Stimulated activated naive CD8-positive, alpha-beta T cell treated with anti-CD3 and anti-CD28 coated beads, Interleukin-15, amount 100 ng/mL, for 72 hours (primary cell): ENCODE measurements around the gene NOSTRIN.
"Not testable (repeated sequence)": the region's sequence is repeated elsewhere in the genome, so short reads cannot be mapped to it uniquely, and the experiment has no call there.

Experiments used
- ATAC-seq: fragments of 150-1000 bp; cut with Tn5 transposase; 2 replicates; pipeline ENCODE4 v1.10.0; 2021; ENCODE audit warnings: mild to moderate bottlenecking, moderate library complexity
- DNase-seq, 2 donors: peaks; one replicate each; pipeline ENCODE4 v3.0.0; 2021 to 2022
- H3K27ac Mint-ChIP-seq, 2 donors: one replicate each; pipeline ENCODE4 v1.8.0; 2022; ENCODE audit warnings: mild to moderate bottlenecking in 2 of 2, mixed read lengths in 2 of 2, moderate library complexity in 2 of 2
- H3K27me3 Mint-ChIP-seq: one replicate; pipeline ENCODE4 v1.8.0; 2022; ENCODE audit warnings: mixed read lengths
- H3K4me1 Mint-ChIP-seq: one replicate; pipeline ENCODE4 v1.8.0; 2022; ENCODE audit warnings: mild to moderate bottlenecking, mixed read lengths
- H3K4me3 Mint-ChIP-seq, 2 donors: one replicate each; pipeline ENCODE4 v1.8.0; 2022; ENCODE audit warnings: mild to moderate bottlenecking in 2 of 2, mixed read lengths in 2 of 2, moderate library complexity in 1 of 2
- H3K9me3 Mint-ChIP-seq, 2 donors: one replicate each; pipeline ENCODE4 v1.8.0; 2022; ENCODE audit warnings: mixed read lengths in 2 of 2

Gene NOSTRIN

DNA sequence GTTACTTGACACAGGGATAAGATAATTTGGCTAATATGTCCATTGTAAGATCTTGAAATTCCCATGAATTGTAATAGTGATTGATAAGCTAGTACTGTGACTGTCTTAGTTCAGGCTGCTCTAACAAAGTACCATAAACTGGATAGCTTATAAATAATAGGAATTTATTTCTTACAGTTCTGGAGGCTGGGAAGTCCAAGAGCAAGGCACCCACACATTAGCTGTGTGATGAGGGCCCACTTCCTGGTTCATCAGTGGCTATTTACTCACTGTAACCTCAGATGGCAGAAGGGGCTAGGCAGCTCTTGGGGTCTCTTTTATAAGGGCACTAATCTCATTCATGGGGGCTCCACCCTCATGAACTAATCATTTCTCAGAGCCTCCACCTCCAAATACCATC is 28.5 kb downstream of the NOSTRIN start:
- Mint-ChIP-seq H3K4me1 (no peaks in the 10 kb centered on the region), H3K4me3 (no peak overlapping the region), H3K27me3 (no peaks in the 10 kb centered on the region), H3K27ac (no peak overlapping the region), H3K9me3 (no peaks in the 10 kb centered on the region)
- DNase-seq (no peak), ATAC-seq (no peak)

GRCh38 chr2:168831662-168832061 is 29.2 kb downstream of the NOSTRIN start:
- Mint-ChIP-seq H3K4me1 (no peaks in the 10 kb centered on the region), H3K27me3 (no peaks in the 10 kb centered on the region), H3K27ac (no peak overlapping the region), H3K4me3 (no peak overlapping the region), H3K9me3 (no peaks in the 10 kb centered on the region)
- ATAC-seq (no peak), DNase-seq (no peak)

DNA sequence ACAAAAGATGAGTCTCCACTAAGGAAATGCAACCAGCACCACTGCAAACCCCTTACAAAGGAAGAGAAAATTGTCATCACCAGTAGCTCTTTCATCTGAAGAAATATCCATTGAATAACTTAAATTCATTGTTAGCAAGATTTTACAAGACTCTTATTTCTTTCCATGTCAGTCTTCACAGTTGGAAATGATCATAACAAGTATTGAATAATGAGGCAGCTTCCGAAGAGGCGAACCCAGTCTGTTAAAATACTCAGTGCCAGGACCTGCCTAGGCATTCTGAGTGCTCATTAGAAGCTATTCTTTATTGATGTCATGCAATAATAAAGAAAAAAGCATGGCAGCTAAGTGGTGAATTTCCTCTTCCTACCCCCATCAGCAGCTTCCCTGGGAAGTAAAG is 33.5 kb downstream of the NOSTRIN start:
- H3K4me1 Mint-ChIP-seq: no peaks in the 10 kb centered on the region
- ATAC-seq (no peak), DNase-seq (no peak)
- no peaks in the 10 kb centered on the region for H3K27me3 Mint-ChIP-seq
- no peak overlapping the region for H3K4me3 Mint-ChIP-seq
- H3K27ac Mint-ChIP-seq: no peak overlapping the region
- peaks cover 0 to 4% of the 10 kb centered on the region in 2 donors for H3K9me3 Mint-ChIP-seq

GRCh38 chr2:168841445-168841844 is 39.0 kb downstream of the NOSTRIN start:
- ATAC-seq: no peak
- Mint-ChIP-seq H3K27ac (no peak overlapping the region), H3K4me1 (no peaks in the 10 kb centered on the region)

DNA sequence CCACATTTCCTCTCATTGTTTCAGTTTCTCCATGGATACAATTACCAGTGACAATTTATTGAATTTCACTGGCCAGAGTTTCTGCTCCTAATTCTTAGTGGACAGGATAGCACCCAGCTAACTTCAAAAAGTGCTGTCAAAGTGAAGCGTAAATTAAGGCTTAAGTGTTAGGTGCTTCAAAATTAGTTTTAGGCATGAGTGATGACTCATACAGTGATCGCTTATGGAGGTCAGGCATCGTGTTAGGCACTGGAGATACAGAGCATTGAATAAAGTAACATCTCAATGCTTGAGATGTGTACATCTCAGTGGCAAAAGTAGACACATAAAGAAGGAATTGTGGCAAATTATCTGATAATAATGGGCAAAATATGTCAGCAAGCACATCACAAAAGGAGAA is 40.8 kb downstream of the NOSTRIN start:
- H3K4me3 Mint-ChIP-seq: no peak overlapping the region
- DNase-seq: no peak

More at GRCh38 chr2:168841445-168841844, 39.0 kb downstream of the NOSTRIN start:
- Mint-ChIP-seq H3K9me3 (peaks cover 0 to 4% of the 10 kb centered on the region in 2 donors), H3K27me3 (no peaks in the 10 kb centered on the region), H3K4me3 (no peak overlapping the region)
- DNase-seq: no peak

GRCh38 chr2:168848225-168848624 is 45.8 kb downstream of the NOSTRIN start:
- no peaks in the 10 kb centered on the region for H3K4me1 Mint-ChIP-seq
- no peak overlapping the region for H3K4me3 Mint-ChIP-seq
- H3K27me3 Mint-ChIP-seq: no peaks in the 10 kb centered on the region
- no peak for ATAC-seq
- no peak overlapping the region for H3K27ac Mint-ChIP-seq
- no peak for DNase-seq
- no peaks in the 10 kb centered on the region for H3K9me3 Mint-ChIP-seq

More for the DNA sequence above, 40.8 kb downstream of the NOSTRIN start:
- Mint-ChIP-seq H3K27ac (no peak overlapping the region), H3K4me1 (no peaks in the 10 kb centered on the region), H3K9me3 (peaks cover 0 to 4% of the 10 kb centered on the region in 2 donors), H3K27me3 (no peaks in the 10 kb centered on the region)
- no peak for ATAC-seq

DNA sequence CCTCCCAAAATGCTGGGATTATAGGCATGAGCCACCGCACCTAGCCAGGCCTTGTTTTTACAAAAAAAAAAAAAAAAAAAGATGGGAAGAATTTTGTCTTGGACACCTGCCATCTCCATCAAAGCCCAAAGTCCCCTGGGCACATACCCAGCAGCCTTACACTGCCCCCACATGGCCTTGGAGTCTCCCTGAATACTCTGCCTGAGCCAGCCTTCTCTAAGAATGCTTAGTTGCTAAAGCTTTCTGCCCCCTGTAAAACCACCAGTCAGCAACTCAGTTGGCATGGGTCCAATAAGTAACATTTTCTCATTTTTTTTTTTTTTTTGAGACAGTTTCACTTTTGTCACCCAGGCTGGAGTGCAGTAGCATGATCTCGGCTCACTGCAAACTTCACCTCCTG is 47.2 kb downstream of the NOSTRIN start:
- Mint-ChIP-seq H3K27me3 (no peaks in the 10 kb centered on the region), H3K4me3 (no peak overlapping the region), H3K27ac (no peak overlapping the region), H3K9me3 (peaks cover 0 to 2% of the 10 kb centered on the region in 2 donors), H3K4me1 (no peaks in the 10 kb centered on the region)
- ATAC-seq (peak; percentile 69), DNase-seq (no peak)

DNA sequence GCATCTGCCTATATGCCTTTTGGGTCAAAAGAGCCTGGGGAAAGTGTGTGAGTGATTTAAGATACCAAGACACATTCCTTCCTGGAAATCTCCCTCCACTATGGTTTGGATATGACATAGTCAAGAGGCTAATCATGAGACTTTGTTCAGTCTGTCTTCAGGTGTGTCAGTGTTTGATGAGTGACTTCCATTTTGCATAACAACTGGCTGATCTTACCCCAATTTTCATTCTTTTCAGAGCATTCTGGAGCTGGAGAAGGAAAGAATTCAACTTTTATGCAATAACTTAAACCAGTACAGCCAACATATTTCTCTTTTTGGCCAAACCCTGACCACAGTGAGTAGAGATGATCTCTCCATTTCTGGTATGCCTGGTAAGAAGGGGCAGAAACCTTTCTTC is 48.4 kb downstream of the NOSTRIN start:
- no peak for DNase-seq
- Mint-ChIP-seq H3K4me1 (no peaks in the 10 kb centered on the region), H3K27me3 (no peaks in the 10 kb centered on the region), H3K9me3 (peaks cover 0 to 4% of the 10 kb centered on the region in 2 donors), H3K27ac (no peak overlapping the region), H3K4me3 (no peak overlapping the region)
- no peak for ATAC-seq

DNA sequence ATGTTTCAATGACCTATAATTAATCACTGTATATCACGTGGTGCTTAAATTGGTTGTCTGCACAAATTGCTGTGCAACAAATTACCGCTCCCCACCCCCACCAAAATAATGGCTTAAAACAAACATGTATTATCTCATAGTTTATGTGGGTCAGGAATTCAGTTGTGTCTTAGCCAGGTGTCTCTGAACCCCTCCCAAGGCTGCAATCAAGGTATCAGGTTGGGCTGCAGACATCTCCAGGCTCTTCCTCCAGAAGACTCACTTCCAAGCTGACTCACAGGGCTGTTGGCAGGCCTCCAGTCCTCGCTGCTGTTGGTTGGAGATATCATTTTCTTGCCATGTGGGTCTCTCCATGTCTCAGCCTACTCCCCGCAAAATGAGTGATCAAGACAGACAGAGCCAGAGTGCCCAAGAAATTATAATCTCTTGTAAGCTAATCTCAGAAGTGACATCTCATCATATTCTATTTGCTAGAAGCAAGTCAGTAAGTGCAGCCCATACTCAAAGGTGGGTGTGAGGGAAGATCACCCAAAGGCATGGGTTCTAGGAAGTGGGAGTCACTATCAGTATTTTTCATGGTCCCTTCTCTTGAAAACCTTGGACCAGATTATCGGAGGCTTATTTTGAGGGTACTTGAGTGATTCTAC is 49.4 kb downstream of the NOSTRIN start:
- no peaks in the 10 kb centered on the region for H3K4me1 Mint-ChIP-seq

GRCh38 chr2:168852481-168852880 is 50.0 kb downstream of the NOSTRIN start:
- no peak for ATAC-seq

More for the DNA sequence above, 49.4 kb downstream of the NOSTRIN start:
- Mint-ChIP-seq H3K27ac (no peak overlapping the region), H3K9me3 (peaks cover 0 to 4% of the 10 kb centered on the region in 2 donors), H3K4me3 (no peak overlapping the region), H3K27me3 (no peaks in the 10 kb centered on the region)
- ATAC-seq (no peak), DNase-seq (no peak)

GRCh38 chr2:168853471-168853870 is 51.0 kb downstream of the NOSTRIN start:
- ATAC-seq (no peak), DNase-seq (no peak)
- no peaks in the 10 kb centered on the region for H3K27me3 Mint-ChIP-seq
- H3K9me3 Mint-ChIP-seq: peaks cover 0 to 4% of the 10 kb centered on the region in 2 donors
- no peak overlapping the region for H3K27ac Mint-ChIP-seq
- H3K4me1 Mint-ChIP-seq: no peaks in the 10 kb centered on the region
- no peak overlapping the region for H3K4me3 Mint-ChIP-seq

More at GRCh38 chr2:168852481-168852880, 50.0 kb downstream of the NOSTRIN start:
- Mint-ChIP-seq H3K27ac (no peak overlapping the region), H3K9me3 (peaks cover 0 to 4% of the 10 kb centered on the region in 2 donors), H3K4me3 (no peak overlapping the region), H3K27me3 (no peaks in the 10 kb centered on the region), H3K4me1 (no peaks in the 10 kb centered on the region)
- no peak for DNase-seq

DNA sequence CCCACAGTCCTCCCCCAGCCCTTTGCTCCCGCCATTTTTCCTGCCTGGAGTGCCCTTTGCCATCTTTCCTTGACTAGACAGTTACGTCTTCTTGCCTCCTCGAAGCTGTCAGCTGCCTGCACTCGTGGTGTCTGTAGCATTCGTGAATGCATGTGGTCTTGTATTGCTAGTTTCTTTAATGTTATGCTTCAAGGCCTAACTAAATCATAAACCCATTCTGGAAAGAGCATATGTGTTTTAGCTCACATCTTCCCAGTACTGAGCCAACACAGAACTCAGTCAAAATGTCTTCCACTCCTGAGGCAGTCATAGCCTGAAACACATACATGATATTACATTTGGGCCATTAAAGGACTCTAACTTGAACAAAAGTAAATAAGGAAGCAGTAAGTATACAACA is 52.2 kb downstream of the NOSTRIN start:
- no peak for ATAC-seq
- DNase-seq: no peak
- H3K4me3 Mint-ChIP-seq: no peak overlapping the region
- H3K27me3 Mint-ChIP-seq: no peaks in the 10 kb centered on the region
- no peaks in the 10 kb centered on the region for H3K4me1 Mint-ChIP-seq
- H3K9me3 Mint-ChIP-seq: peaks cover 0 to 4% of the 10 kb centered on the region in 2 donors
- no peak overlapping the region for H3K27ac Mint-ChIP-seq

- no peak overlapping the region for H3K4me3 Mint-ChIP-seq
- no peaks in the 10 kb centered on the region for H3K27me3 Mint-ChIP-seq
- H3K9me3 Mint-ChIP-seq: peaks cover 0 to 4% of the 10 kb centered on the region in 2 donors
- no peak overlapping the region for H3K27ac Mint-ChIP-seq
- H3K4me1 Mint-ChIP-seq: no peaks in the 10 kb centered on the region
- ATAC-seq (no peak), DNase-seq (no peak)
These were observed 53.2 kb downstream of the NOSTRIN start for GRCh38 chr2:168855601-168856000.

DNA sequence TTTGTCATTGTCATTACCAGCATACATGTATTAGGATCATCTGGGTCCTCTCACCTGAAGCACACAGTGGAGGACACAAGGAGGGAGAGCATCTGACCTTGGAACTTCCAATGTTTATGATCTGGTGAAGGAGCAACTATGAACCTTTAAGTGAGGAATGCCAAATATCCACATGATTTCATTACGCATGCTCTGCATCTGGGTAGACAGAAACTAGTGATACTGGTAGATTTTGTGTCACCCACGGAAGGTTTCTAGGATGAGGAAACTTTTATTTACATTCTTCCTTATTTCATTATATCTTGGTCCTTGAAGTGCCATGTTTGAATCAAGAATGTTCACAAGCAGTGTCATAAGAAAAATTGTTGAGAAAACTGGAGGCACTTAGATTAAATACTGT is 55.7 kb downstream of the NOSTRIN start:
- Mint-ChIP-seq H3K9me3 (peaks cover 0 to 4% of the 10 kb centered on the region in 2 donors), H3K27me3 (no peaks in the 10 kb centered on the region), H3K27ac (no peak overlapping the region), H3K4me1 (no peaks in the 10 kb centered on the region), H3K4me3 (no peak overlapping the region)
- no peak for ATAC-seq
- no peak for DNase-seq

GRCh38 chr2:168867164-168867563 is 64.7 kb downstream of the NOSTRIN start:
- not testable (repeated sequence) for ATAC-seq, H3K4me3 Mint-ChIP-seq, H3K4me1 Mint-ChIP-seq, H3K27me3 Mint-ChIP-seq, H3K9me3 Mint-ChIP-seq, H3K27ac Mint-ChIP-seq, DNase-seq

DNA sequence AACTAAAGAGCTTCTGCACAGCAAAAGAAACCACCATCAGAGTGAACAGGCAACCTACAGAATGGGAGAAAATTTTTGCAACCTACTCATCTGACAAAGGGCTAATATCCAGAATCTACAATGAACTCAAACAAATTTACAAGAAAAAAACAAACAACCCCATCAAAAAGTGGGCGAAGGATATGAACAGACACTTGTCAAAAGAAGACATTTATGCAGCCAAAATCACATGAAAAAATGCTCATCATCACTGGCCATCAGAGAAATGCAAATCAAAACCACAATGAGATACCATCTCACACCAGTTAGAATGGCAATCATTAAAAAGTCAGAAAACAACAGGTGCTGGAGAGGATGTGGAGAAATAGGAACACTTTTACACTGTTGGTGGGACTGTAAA is 67.9 kb downstream of the NOSTRIN start:
- H3K27ac Mint-ChIP-seq, H3K4me1 Mint-ChIP-seq, ATAC-seq, DNase-seq, H3K9me3 Mint-ChIP-seq, H3K4me3 Mint-ChIP-seq, H3K27me3 Mint-ChIP-seq: not testable (repeated sequence)

DNA sequence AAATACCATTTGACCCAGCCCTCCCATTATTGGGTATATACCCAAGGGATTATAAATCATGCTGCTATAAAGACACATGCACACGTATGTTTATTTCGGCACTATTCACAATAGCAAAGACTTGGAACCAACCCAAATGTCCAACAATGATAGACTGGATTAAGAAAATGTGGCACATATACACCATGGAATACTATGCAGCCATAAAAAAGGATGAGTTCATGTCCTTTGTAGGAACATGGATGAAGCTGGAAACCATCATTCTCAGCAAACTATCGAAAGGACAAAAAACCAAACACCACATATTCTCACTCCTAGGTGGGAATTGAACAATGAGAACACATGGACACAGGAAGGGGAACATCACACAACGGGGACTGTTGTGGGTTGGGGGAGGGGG is 68.4 kb downstream of the NOSTRIN start:
- not testable (repeated sequence) for H3K4me3 Mint-ChIP-seq, H3K27me3 Mint-ChIP-seq, H3K9me3 Mint-ChIP-seq, DNase-seq, H3K4me1 Mint-ChIP-seq, H3K27ac Mint-ChIP-seq, ATAC-seq
